ENCODE measurements around the gene RGS7.
"Not testable (repeated sequence)": the region's sequence is repeated elsewhere in the genome, so short reads cannot be mapped to it uniquely, and the experiment has no call there.

RGS7 gene

DNA sequence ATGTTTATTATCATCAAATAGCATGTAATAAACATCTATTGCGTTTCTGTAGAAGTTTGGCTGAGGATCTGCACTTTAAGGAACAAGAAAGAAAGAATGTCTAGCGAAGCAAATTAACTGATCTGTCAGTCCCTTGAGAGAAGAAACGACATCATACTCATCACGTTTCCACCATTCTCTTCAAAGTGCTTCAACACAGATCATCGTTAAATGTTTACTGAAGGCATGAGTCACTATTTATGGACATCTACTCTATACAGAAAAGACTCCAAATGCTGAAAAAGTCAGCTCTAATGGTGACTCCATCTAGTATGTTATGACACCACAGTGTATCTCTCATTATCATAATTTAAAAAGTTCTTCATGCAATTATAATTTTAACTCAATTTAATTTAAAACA is 369.1 kb downstream of the RGS7 start:
- Mint-ChIP-seq H3K4me3 (no peak overlapping the region), H3K9me3 (no peaks in the 10 kb centered on the region), H3K4me1 (no peaks in the 10 kb centered on the region), H3K27me3 (no peaks in the 10 kb centered on the region), H3K27ac (no peak overlapping the region), H3K36me3 (ENCODE audit: low read depth) (no peaks in the 10 kb centered on the region)
- no peak for ATAC-seq
- no peak for DNase-seq

DNA sequence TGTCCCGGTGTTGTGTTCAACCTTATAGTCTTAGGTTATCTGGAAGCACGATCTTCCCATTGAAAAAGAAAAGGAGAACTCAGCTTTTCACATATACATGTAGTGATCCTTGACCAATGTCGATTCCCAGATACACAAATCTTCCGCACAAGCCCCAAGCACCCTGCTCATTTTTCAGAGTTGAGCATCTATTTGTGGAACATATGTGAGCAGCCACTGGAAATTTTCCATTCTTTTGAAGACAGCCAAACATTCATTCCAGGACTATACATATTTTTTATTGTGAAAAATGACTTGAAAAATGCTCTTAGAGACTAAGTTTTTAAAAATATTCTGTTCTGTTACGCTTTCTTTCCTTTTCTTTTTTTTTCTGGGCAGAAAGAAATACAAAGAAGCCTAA is 371.9 kb downstream of the RGS7 start:
- no peaks in the 10 kb centered on the region for H3K36me3 Mint-ChIP-seq (ENCODE audit: low read depth)
- H3K9me3 Mint-ChIP-seq = no peaks in the 10 kb centered on the region
- no peak overlapping the region for H3K4me3 Mint-ChIP-seq
- H3K4me1 Mint-ChIP-seq = no peaks in the 10 kb centered on the region
- H3K27ac Mint-ChIP-seq = no peak overlapping the region
- ATAC-seq (no peak), DNase-seq (no peak)
- H3K27me3 Mint-ChIP-seq = no peaks in the 10 kb centered on the region

- Mint-ChIP-seq H3K9me3 (peaks cover 5% of the 10 kb centered on the region), H3K4me3 (no peak overlapping the region), H3K27me3 (no peaks in the 10 kb centered on the region), H3K4me1 (no peaks in the 10 kb centered on the region), H3K27ac (no peak overlapping the region), H3K36me3 (ENCODE audit: low read depth) (no peaks in the 10 kb centered on the region)
- DNase-seq (no peak), ATAC-seq (no peak)
Measured at GRCh38 chr1:240980342-240980741, 376.7 kb downstream of the RGS7 start.

DNA sequence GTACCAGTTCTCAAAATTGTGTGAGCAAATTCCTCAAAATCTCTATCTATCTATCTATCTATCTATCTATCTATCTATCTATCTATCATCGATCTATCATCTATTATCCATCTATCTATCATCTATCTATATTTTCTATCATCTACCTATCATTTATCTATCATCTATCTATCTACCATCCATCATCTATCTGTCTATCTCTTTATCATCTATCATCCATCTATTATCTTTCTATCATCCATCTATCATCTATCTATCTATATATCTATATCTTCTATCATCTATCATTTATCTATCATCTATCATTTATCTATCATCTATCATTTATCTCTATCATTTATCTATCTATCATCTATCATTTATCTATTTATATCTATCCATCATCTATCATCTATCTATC is 380.3 kb downstream of the RGS7 start:
- no peaks in the 10 kb centered on the region for H3K4me1 Mint-ChIP-seq
- no peaks in the 10 kb centered on the region for H3K36me3 Mint-ChIP-seq (ENCODE audit: low read depth)
- no peak for DNase-seq
- no peak for ATAC-seq
- H3K27me3 Mint-ChIP-seq = no peaks in the 10 kb centered on the region
- peaks cover 5% of the 10 kb centered on the region for H3K9me3 Mint-ChIP-seq
- no peak overlapping the region for H3K27ac Mint-ChIP-seq
- no peak overlapping the region for H3K4me3 Mint-ChIP-seq

- no peak overlapping the region for H3K27ac Mint-ChIP-seq
- no peaks in the 10 kb centered on the region for H3K4me1 Mint-ChIP-seq
- no peaks in the 10 kb centered on the region for H3K27me3 Mint-ChIP-seq
- no peak for DNase-seq
- no peak for ATAC-seq
- H3K36me3 Mint-ChIP-seq (ENCODE audit: low read depth) = no peaks in the 10 kb centered on the region
- no peak overlapping the region for H3K4me3 Mint-ChIP-seq
- peaks cover 5% of the 10 kb centered on the region for H3K9me3 Mint-ChIP-seq
Measured at GRCh38 chr1:240973875-240974274, 383.1 kb downstream of the RGS7 start.

DNA sequence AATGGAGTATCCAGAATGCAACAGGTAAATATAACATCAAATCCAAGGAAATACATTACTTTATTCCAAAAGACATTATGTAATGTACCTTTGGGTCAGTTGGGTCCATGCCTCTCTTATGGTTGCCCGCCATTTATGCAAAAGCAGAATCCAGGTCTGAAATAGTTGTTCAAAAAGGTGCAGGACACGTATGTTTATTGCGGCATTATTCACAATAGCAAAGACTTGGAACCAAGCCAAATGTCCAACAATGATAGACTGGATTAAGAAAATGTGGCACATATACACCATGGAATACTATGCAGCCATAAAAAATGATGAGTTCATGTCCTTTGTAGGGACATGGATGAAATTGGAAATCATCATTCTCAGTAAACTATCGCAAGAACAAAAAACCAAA is 384.9 kb downstream of the RGS7 start:
- not testable (repeated sequence) for H3K9me3 Mint-ChIP-seq; H3K36me3 Mint-ChIP-seq (ENCODE audit: low read depth); H3K27ac Mint-ChIP-seq; H3K27me3 Mint-ChIP-seq; DNase-seq; H3K4me1 Mint-ChIP-seq; H3K4me3 Mint-ChIP-seq; ATAC-seq

- no peaks in the 10 kb centered on the region for H3K9me3 Mint-ChIP-seq
- ATAC-seq = no peak
Measured at GRCh38 chr1:240970253-240970652, 386.8 kb downstream of the RGS7 start.

DNA sequence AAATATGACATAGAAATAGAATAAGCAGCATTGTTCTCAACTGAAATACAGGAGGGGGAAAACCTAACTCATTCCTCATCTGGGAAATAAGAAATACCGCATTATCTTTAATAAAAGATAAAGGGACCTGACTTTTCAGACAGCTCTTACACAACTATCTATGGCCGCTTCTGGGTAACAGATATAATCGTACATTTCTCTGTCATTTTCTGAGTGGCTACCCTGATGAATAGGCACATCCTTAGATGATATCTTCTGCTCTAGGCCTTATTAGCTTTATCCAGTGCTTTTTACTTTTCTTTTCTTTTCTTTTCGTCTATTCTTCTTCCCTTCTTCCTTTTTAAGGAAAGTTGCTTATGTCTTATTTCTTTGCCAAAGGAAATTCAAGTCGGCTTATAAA is 388.1 kb downstream of the RGS7 start:
- H3K4me3 Mint-ChIP-seq = no peak overlapping the region
- no peaks in the 10 kb centered on the region for H3K4me1 Mint-ChIP-seq

More at GRCh38 chr1:240970253-240970652, 386.8 kb downstream of the RGS7 start:
- no peaks in the 10 kb centered on the region for H3K4me1 Mint-ChIP-seq
- H3K4me3 Mint-ChIP-seq = no peak overlapping the region
- no peaks in the 10 kb centered on the region for H3K36me3 Mint-ChIP-seq (ENCODE audit: low read depth)
- DNase-seq = no peak
- no peaks in the 10 kb centered on the region for H3K27me3 Mint-ChIP-seq
- H3K27ac Mint-ChIP-seq = no peak overlapping the region

GRCh38 chr1:240967070-240967724 is 389.8 kb downstream of the RGS7 start:
- H3K9me3 Mint-ChIP-seq = no peaks in the 10 kb centered on the region
- H3K4me1 Mint-ChIP-seq = no peaks in the 10 kb centered on the region
- H3K36me3 Mint-ChIP-seq (ENCODE audit: low read depth) = no peaks in the 10 kb centered on the region
- ATAC-seq = no peak
- H3K4me3 Mint-ChIP-seq = no peak overlapping the region
- H3K27me3 Mint-ChIP-seq = no peaks in the 10 kb centered on the region
- no peak for DNase-seq
- no peak overlapping the region for H3K27ac Mint-ChIP-seq

More for the DNA sequence above, 388.1 kb downstream of the RGS7 start:
- Mint-ChIP-seq H3K9me3 (no peaks in the 10 kb centered on the region), H3K36me3 (ENCODE audit: low read depth) (no peaks in the 10 kb centered on the region), H3K27ac (no peak overlapping the region), H3K27me3 (no peaks in the 10 kb centered on the region)
- no peak for DNase-seq
- ATAC-seq = no peak

- H3K4me3 Mint-ChIP-seq = no peak overlapping the region
Measured at GRCh38 chr1:240965581-240966091, 391.4 kb downstream of the RGS7 start.

DNA sequence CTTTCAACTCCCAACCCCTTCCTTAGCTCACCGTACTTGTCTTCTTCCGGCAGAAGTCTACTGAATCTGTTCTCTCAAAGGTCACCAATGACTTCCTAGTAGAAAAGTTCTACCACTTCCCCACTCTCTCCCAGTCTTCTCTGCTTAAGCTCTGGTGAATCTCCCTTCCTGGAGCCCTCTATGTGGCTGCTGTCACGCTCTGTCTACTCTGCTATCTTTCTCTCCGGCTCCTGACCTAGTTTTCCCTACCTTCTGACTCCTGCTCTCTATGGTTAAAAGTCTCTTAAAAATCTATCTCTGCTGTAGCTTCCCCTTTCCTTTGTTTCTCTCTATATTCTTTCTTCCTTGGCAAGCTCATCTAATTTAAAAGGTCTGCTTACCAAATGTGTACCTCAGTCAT is 394.9 kb downstream of the RGS7 start:
- no peaks in the 10 kb centered on the region for H3K36me3 Mint-ChIP-seq (ENCODE audit: low read depth)
- no peak overlapping the region for H3K4me3 Mint-ChIP-seq
- ATAC-seq (no peak), DNase-seq (no peak)
- peaks cover 5% of the 10 kb centered on the region for H3K9me3 Mint-ChIP-seq
- H3K27ac Mint-ChIP-seq = no peak overlapping the region
- no peaks in the 10 kb centered on the region for H3K27me3 Mint-ChIP-seq
- no peaks in the 10 kb centered on the region for H3K4me1 Mint-ChIP-seq

More at GRCh38 chr1:240965581-240966091, 391.4 kb downstream of the RGS7 start:
- no peaks in the 10 kb centered on the region for H3K36me3 Mint-ChIP-seq (ENCODE audit: low read depth)
- no peaks in the 10 kb centered on the region for H3K4me1 Mint-ChIP-seq
- no peak overlapping the region for H3K27ac Mint-ChIP-seq
- H3K9me3 Mint-ChIP-seq = no peaks in the 10 kb centered on the region
- DNase-seq (no peak), ATAC-seq (no peak)
- no peaks in the 10 kb centered on the region for H3K27me3 Mint-ChIP-seq

- Mint-ChIP-seq H3K4me3 (no peak overlapping the region), H3K4me1 (no peaks in the 10 kb centered on the region), H3K27ac (no peak overlapping the region), H3K27me3 (no peaks in the 10 kb centered on the region), H3K9me3 (peaks cover 5% of the 10 kb centered on the region), H3K36me3 (ENCODE audit: low read depth) (no peaks in the 10 kb centered on the region)
- ATAC-seq = no peak
- no peak for DNase-seq
Measured at GRCh38 chr1:240956424-240956823, 400.6 kb downstream of the RGS7 start.

DNA sequence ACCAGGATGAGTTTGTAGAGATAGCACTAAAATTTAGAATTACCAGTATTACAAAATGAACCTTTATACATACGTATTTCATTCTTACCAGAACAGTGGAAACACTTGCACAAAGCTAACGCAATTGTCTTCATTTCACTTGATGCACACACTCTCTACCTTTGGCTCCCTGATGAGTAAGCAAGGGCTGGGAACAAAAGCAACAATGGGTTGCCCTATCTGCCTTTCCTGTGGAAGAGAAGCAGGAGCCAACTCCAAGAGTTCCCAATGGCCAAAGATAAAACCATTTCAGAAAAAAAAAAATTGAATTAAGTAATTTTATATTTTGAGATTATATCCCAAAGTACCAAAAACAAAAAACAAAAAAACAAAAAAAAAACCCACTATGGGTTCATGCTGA is 401.0 kb downstream of the RGS7 start:
- no peaks in the 10 kb centered on the region for H3K27me3 Mint-ChIP-seq
- H3K27ac Mint-ChIP-seq = no peak overlapping the region
- H3K9me3 Mint-ChIP-seq = peaks cover 5% of the 10 kb centered on the region
- no peaks in the 10 kb centered on the region for H3K4me1 Mint-ChIP-seq
- ATAC-seq (no peak), DNase-seq (no peak)
- H3K36me3 Mint-ChIP-seq (ENCODE audit: low read depth) = no peaks in the 10 kb centered on the region
- no peak overlapping the region for H3K4me3 Mint-ChIP-seq

DNA sequence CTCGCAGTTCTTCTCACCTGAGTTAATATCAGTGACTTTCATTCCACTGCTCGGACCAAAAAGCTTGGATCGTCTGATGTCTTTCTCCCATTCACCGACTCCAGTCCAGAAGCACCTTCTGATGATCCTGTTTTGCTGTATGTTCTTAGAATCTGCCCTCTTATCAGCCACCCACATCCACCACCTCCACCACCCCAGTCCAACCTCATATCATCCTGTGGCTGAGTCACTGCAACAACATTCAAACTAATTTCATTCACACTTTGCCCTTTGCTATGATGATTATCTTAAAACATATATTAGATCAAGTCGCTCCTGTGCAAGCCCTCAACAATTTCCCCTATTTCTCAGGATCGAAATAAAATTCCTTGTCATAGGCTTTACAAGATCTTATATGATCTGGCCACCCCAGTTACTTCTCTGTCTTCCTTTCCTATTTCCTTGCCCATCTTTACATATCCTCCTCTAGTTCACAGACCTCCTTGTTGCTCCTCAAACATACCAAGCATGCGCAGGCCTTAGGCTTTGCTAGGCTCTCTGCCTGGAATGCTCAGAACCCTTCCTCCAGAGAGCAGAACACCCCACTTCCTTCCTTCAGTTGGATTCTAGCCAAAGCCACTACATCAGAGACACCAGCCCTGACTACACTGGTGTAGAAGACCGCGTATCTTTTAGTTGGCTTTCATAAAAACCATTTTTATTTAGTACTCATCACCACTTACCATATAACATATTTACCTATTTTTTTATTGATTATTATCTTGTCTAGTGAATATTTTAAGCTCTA is 409.4 kb downstream of the RGS7 start:
- H3K27me3 Mint-ChIP-seq = no peaks in the 10 kb centered on the region
- H3K36me3 Mint-ChIP-seq (ENCODE audit: low read depth) = no peaks in the 10 kb centered on the region
- no peak overlapping the region for H3K27ac Mint-ChIP-seq
- ATAC-seq = no peak
- H3K4me1 Mint-ChIP-seq = no peaks in the 10 kb centered on the region
- DNase-seq = no peak
- no peaks in the 10 kb centered on the region for H3K9me3 Mint-ChIP-seq
- no peak overlapping the region for H3K4me3 Mint-ChIP-seq

DNA sequence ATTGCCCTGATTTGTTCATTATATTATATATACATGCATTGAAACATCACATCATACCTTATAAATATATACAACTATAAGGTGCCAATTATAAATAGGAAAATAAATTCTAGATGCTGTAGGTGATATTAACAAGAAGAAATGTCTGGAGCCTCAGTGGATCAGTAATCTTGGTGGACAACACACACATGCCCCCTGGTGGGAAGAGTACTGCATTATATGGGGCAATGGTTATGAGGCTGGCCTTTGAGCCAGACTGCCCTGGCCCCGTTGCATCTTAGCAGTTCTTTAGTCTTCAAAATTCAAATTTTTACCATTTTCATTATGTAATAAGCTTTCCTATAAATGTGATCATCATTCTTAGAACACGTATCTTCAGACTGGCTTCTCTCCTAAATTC is 410.1 kb downstream of the RGS7 start:
- no peak for ATAC-seq
- no peaks in the 10 kb centered on the region for H3K9me3 Mint-ChIP-seq
- H3K27ac Mint-ChIP-seq = no peak overlapping the region
- DNase-seq = no peak
- H3K4me1 Mint-ChIP-seq = no peaks in the 10 kb centered on the region
- no peaks in the 10 kb centered on the region for H3K36me3 Mint-ChIP-seq (ENCODE audit: low read depth)
- no peak overlapping the region for H3K4me3 Mint-ChIP-seq
- no peaks in the 10 kb centered on the region for H3K27me3 Mint-ChIP-seq

Data from activated naive CD8-positive, alpha-beta T cell treated with anti-CD3 and anti-CD28 coated beads, Interleukin-2, amount 50 U/mL, for 24 hours (primary cell).